KOPT-K1 (cell line): ENCODE results near the gene KRT72.

Source experiments
- H3K27ac ChIP-seq: fragments of 200-600 bp; sonication (generic); 2 replicates; pipeline ENCODE4 v1.5.1; 2016; ENCODE audit warnings: antibody characterized with exemption, mild to moderate bottlenecking, low read depth, low read length; ENCODE audit not compliant: poor library complexity, severe bottlenecking
- H3K36me3 ChIP-seq: fragments of 200-600 bp; sonication (generic); 2 replicates; pipeline ENCODE4 v1.5.1; 2017; ENCODE audit warnings: antibody characterized with exemption, mild to moderate bottlenecking, low read length, moderate library complexity; ENCODE audit not compliant: insufficient read depth
- H3K9me3 ChIP-seq: fragments of 200-600 bp; sonication (generic); 2 replicates; pipeline ENCODE4 v1.5.1; 2017; ENCODE audit warnings: antibody characterized with exemption, low read length, mild to moderate bottlenecking; ENCODE audit not compliant: insufficient read depth, poor library complexity, severe bottlenecking

The KRT72 gene

DNA sequence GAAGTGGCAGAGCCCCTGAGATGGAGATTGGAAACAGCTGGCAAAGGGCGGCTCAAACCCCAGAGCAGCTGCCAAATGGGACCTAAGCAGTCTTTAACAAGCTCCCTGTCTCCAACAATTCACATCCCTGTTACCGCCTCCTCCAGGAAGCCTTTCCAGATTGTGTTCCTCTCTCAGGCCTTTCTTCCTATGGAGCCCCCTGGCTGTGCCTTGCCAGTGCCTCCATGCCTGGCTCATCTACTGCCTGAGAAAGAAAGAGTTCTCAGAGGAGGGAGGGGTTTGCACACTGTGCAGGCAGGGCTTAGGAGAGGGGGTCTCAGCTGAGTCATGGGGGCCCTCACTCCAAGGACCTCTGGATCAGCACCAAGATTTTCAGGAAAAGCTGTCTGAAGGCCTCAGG lies 18.8 kb downstream of the KRT72 start:
- no peaks in the 10 kb centered on the region for H3K9me3 ChIP-seq

GRCh38 chr12:52581481-52581880 lies 19.8 kb downstream of the KRT72 start:
- Histone ChIP-seq H3K9me3 (no peaks in the 10 kb centered on the region), H3K36me3 (no peaks in the 10 kb centered on the region), H3K27ac (no peak overlapping the region)

More for the DNA sequence above, 18.8 kb downstream of the KRT72 start:
- H3K36me3 ChIP-seq: no peaks in the 10 kb centered on the region
- no peak overlapping the region for H3K27ac ChIP-seq

DNA sequence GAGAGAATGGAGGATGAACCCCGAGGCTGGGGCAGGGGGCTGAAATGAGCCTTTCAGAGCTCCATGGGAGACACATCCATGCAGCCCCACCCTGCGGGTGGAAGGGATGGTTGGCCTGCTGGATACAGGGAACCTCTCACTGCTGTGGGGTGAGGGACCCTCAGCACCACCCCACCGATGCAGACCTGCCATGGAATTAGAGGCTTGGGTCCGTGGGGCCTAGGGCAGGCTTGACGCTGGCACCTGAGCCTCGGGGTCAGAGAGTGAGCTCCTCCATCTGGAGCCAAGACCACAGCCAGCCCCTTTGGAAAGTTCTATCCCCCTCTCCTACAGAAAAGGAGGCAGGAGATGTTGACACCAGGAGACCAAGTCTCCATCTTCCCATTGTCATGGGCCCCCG lies 20.2 kb downstream of the KRT72 start:
- Histone ChIP-seq H3K36me3 (no peaks in the 10 kb centered on the region), H3K27ac (no peak overlapping the region), H3K9me3 (no peaks in the 10 kb centered on the region)

GRCh38 chr12:52580496-52580895 lies 20.8 kb downstream of the KRT72 start:
- Histone ChIP-seq H3K27ac (no peak overlapping the region), H3K36me3 (no peaks in the 10 kb centered on the region)

GRCh38 chr12:52579468-52580465 lies 21.5 kb downstream of the KRT72 start:
- Histone ChIP-seq H3K36me3 (no peaks in the 10 kb centered on the region), H3K9me3 (no peaks in the 10 kb centered on the region), H3K27ac (no peak overlapping the region)

More at GRCh38 chr12:52580496-52580895, 20.8 kb downstream of the KRT72 start:
- H3K9me3 ChIP-seq: no peaks in the 10 kb centered on the region

- no peak overlapping the region for H3K27ac ChIP-seq
- no peaks in the 10 kb centered on the region for H3K9me3 ChIP-seq
- no peaks in the 10 kb centered on the region for H3K36me3 ChIP-seq
Measured at GRCh38 chr12:52578469-52578868, 22.8 kb downstream of the KRT72 start.

GRCh38 chr12:52577316-52577715 lies 23.9 kb downstream of the KRT72 start:
- no peaks in the 10 kb centered on the region for H3K9me3 ChIP-seq
- no peaks in the 10 kb centered on the region for H3K36me3 ChIP-seq
- no peak overlapping the region for H3K27ac ChIP-seq

GRCh38 chr12:52575948-52576347 lies 25.3 kb downstream of the KRT72 start:
- no peak overlapping the region for H3K27ac ChIP-seq
- no peaks in the 10 kb centered on the region for H3K9me3 ChIP-seq
- H3K36me3 ChIP-seq: no peaks in the 10 kb centered on the region

DNA sequence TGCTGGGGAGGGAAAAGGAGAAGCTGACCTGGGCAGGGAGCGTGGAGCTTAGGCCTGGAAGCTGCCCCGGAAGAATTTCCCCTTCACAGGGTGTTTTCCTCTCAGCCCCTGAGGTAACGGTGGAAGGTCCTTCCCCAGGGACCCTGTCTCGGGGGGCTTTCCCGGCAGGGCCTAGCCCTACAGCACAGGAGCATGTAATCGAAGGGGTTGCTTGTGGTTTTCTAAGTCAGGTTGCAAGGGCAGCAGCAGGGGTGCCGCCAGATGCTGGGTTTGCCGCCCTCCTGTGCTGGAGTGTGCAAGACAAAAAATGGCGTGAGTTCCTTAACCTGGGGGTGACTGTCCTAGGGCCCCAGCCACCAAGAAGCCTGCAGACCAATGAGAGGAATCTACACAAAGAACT lies 26.0 kb downstream of the KRT72 start:
- no peaks in the 10 kb centered on the region for H3K9me3 ChIP-seq
- H3K36me3 ChIP-seq: no peaks in the 10 kb centered on the region
- H3K27ac ChIP-seq: no peak overlapping the region

- Histone ChIP-seq H3K36me3 (no peaks in the 10 kb centered on the region), H3K9me3 (no peaks in the 10 kb centered on the region)
Measured at GRCh38 chr12:52573743-52574142, 27.5 kb downstream of the KRT72 start, which contains the start of gene KRT74. KRT74 (minus strand) TSS chr12:52573843; CDS start chr12:52573777, 66 bp downstream.

DNA sequence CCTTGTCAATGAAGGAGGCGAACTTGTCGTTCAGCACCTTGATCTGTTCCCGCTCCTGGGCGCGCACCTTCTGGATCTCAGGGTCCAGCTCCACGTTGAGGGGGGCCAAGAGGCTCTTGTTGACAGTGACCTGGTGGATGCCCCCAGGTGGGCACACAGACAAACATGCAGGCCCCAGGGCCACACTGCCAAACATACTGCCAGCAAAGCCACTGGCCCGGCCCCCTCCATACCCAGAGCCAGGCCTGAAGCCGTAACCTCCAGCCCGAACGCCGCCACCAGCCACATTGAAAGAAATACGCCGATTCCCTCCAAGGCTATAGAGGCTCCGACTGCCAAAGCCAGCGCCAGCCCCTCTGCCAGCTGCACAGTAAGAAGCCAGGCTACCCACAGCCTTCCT lies 28.0 kb downstream of the KRT72 start:
- H3K9me3 ChIP-seq: no peaks in the 10 kb centered on the region
- H3K36me3 ChIP-seq: no peaks in the 10 kb centered on the region
- no peak overlapping the region for H3K27ac ChIP-seq

More at GRCh38 chr12:52573743-52574142, 27.5 kb downstream of the KRT72 start, which contains the start of gene KRT74:
- H3K27ac ChIP-seq: no peak within 1 kb of the TSS

DNA sequence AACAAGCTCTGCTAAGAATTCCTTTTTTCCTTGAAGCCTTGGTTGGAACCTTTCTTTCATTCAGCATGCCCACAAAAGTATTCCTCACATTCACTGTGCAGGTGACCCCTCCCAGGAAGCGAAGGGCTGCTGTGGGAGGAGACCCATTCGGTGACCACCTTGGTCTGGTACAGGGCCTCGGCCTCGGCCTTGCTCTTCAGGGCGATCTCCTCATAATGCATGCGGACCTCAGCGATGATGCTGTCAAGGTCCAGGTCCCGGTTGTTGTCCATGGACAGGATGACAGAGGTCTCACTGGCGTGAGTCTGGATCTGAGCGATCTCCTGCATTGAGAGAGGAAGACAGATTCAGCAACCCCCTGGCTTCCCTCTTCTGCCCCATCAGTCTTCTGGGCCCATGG lies 30.8 kb downstream of the KRT72 start:
- Histone ChIP-seq H3K9me3 (no peaks in the 10 kb centered on the region), H3K36me3 (no peaks in the 10 kb centered on the region), H3K27ac (no peak overlapping the region)

DNA sequence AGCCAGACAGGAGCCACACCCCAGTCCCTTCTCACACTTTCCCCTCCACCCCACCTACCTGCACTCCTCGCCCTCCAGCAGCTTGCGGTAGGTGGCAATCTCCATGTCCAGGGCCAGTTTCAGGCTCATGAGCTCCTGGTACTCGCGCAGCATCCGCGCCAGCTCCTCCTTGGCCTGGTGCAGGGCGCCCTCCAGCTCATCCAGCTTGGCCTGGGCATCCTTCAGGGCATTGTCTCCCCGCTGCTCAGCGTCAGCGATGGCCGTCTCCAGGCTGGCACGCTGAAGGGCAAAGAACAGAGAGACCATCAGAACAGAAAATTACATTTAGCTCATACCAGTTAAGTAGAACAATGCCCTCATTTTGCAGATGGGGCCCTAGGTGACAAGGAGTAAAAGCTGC lies 33.2 kb downstream of the KRT72 start:
- H3K27ac ChIP-seq: no peak overlapping the region
- H3K36me3 ChIP-seq: no peaks in the 10 kb centered on the region
- H3K9me3 ChIP-seq: no peaks in the 10 kb centered on the region

GRCh38 chr12:52566847-52567291 lies 34.4 kb downstream of the KRT72 start:
- H3K9me3 ChIP-seq: no peaks in the 10 kb centered on the region
- no peaks in the 10 kb centered on the region for H3K36me3 ChIP-seq
- no peak overlapping the region for H3K27ac ChIP-seq

- H3K9me3 ChIP-seq: no peaks in the 10 kb centered on the region
- H3K36me3 ChIP-seq: no peaks in the 10 kb centered on the region
- no peak overlapping the region for H3K27ac ChIP-seq
Measured at GRCh38 chr12:52564582-52564981, 36.7 kb downstream of the KRT72 start.
